Stimulated activated CD4-positive, alpha-beta T cell treated with anti-CD3 and anti-CD28 coated beads, Interleukin-15, amount 100 ng/mL, for 48 hours (primary cell): Measurements from ENCODE around the gene NF2.
A peak's percentile ranks its signal among the peaks of the same experiment; 100 is the strongest.
"Not testable (repeated sequence)": the region's sequence is repeated elsewhere in the genome, so short reads cannot be mapped to it uniquely, and the experiment has no call there.

ENCODE experiments used
- DNase-seq, 2 donors: peaks; one replicate each; pipeline ENCODE4 v3.0.0-alpha.2; 2020; ENCODE audit warnings: low read depth in 2 of 2

NF2 gene

GRCh38 chr22:29603358-29604075 lies at the start of gene NF2:
Gene NF2 (plus strand): TSS chr22:29603633. CDS start chr22:29603999, 366 bp downstream.
- DNase-seq, result peak; percentile 97 to 98

- DNase-seq, result no peak
Measured at GRCh38 chr22:29555065-29555644, 48.3 kb upstream of the NF2 start.

GRCh38 chr22:29559030-29559429 lies 44.4 kb upstream of the NF2 start:
- DNase-seq, result no peak

GRCh38 chr22:29559853-29560252 lies 43.6 kb upstream of the NF2 start:
- DNase-seq, result no peak

GRCh38 chr22:29563652-29564460 lies 39.6 kb upstream of the NF2 start:
- no peak for DNase-seq

GRCh38 chr22:29566513-29566912 lies 36.9 kb upstream of the NF2 start:
- DNase-seq, result not testable (repeated sequence)

- no peak for DNase-seq
Measured at GRCh38 chr22:29567338-29567737, 36.1 kb upstream of the NF2 start.

- DNase-seq, result no peak
Measured at GRCh38 chr22:29569011-29569678, 34.3 kb upstream of the NF2 start.

GRCh38 chr22:29570456-29570855 lies 33.0 kb upstream of the NF2 start:
- DNase-seq, result no peak

GRCh38 chr22:29570912-29571549 lies 32.4 kb upstream of the NF2 start:
- no peak for DNase-seq

GRCh38 chr22:29574762-29575450 lies 28.5 kb upstream of the NF2 start:
- DNase-seq, result no peak

GRCh38 chr22:29578462-29579200 lies 24.8 kb upstream of the NF2 start:
- no peak for DNase-seq

- DNase-seq, result no peak
Measured at GRCh38 chr22:29580200-29580810, 23.1 kb upstream of the NF2 start.

GRCh38 chr22:29581799-29582198 lies 21.6 kb upstream of the NF2 start:
- no peak for DNase-seq

- no peak for DNase-seq
Measured at GRCh38 chr22:29584975-29585374, 18.5 kb upstream of the NF2 start.

- DNase-seq, result not testable (repeated sequence)
Measured at GRCh38 chr22:29586193-29586705, 17.2 kb upstream of the NF2 start.

- no peak for DNase-seq
Measured at GRCh38 chr22:29587938-29588699, 15.3 kb upstream of the NF2 start.

GRCh38 chr22:29593923-29594322 lies 9.5 kb upstream of the NF2 start:
- DNase-seq, result no peak

- not testable (repeated sequence) for DNase-seq
Measured at GRCh38 chr22:29594447-29594846, 9.0 kb upstream of the NF2 start.
